ENCODE measurements around the gene PCYT1A. TPM values are rescaled to one million over a fixed set of nuclear protein-coding genes. Genes with fewer than 3 reads are reported as not detected.

Gene PCYT1A
- total and polyA plus RNA-seq, 2 of the 13 experiments (the other 11 are each of a cell fraction or from before 2014, with no cell fraction given), result 26.4 to 45.3 TPM

- TF ChIP-seq STAT6 (CRISPR knock-in tag; IDR thresholded peaks at IDR 0.05; ENCODE audit: borderline replicate concordance) (no peak), KLF12 (CRISPR knock-in tag; IDR thresholded peaks at IDR 0.05; ENCODE audit: borderline replicate concordance) (no peak), TFDP1 (CRISPR knock-in tag; IDR thresholded peaks at IDR 0.05; ENCODE audit: borderline replicate concordance) (peak; percentile 92), FOXC1 (CRISPR knock-in tag; IDR thresholded peaks at IDR 0.05; ENCODE audit: borderline replicate concordance) (peak; percentile 20; the same call in 1 of the 2 replicates), PAF1 (CRISPR knock-in tag; IDR thresholded peaks at IDR 0.05) (no peak), HNF4G (IDR thresholded peaks at IDR 0.05; ENCODE audit: borderline replicate concordance, low read depth, low read length) (no peak), HNF4G (CRISPR knock-in tag; IDR thresholded peaks at IDR 0.05; ENCODE audit: borderline replicate concordance, low read depth) (no peak), ZNF230 (CRISPR knock-in tag; IDR thresholded peaks at IDR 0.05) (peak; percentile 84), ZNF280B (CRISPR knock-in tag; IDR thresholded peaks at IDR 0.05; ENCODE audit: borderline replicate concordance) (peak; percentile 32; the same call in 1 of the 2 replicates), FOXA1 (IDR thresholded peaks at IDR 0.05) (no peak), FOXA1 (CRISPR knock-in tag; IDR thresholded peaks at IDR 0.05) (no peak), TIGD3 (CRISPR knock-in tag; IDR thresholded peaks at IDR 0.05; ENCODE audit: borderline replicate concordance) (no peak), ISX (CRISPR knock-in tag; conservative IDR thresholded peaks at IDR 0.05) (no peak), FOXJ3 (CRISPR knock-in tag; IDR thresholded peaks at IDR 0.05; ENCODE audit: borderline replicate concordance) (no peak), HINFP (CRISPR knock-in tag; IDR thresholded peaks at IDR 0.05; ENCODE audit: low read depth) (peak; percentile 64), SNRNP70 (IDR thresholded peaks at IDR 0.05; ENCODE audit: low read depth, low read length) (no peak), ARHGAP35 (CRISPR knock-in tag; IDR thresholded peaks at IDR 0.05; ENCODE audit: borderline replicate concordance) (0 out of 2 replicates have a peak, but pooled peaks have one; percentile 32), ZNF749 (CRISPR knock-in tag; IDR thresholded peaks at IDR 0.05; ENCODE audit: borderline replicate concordance) (no peak), PRPF4 (IDR thresholded peaks at IDR 0.05; ENCODE audit: low read depth, low read length, poor library complexity, severe bottlenecking) (no peak), ZNF292 (CRISPR knock-in tag; IDR thresholded peaks at IDR 0.05; ENCODE audit: borderline replicate concordance, low read depth) (no peak)
Measured at GRCh38 chr3:196317687-196318467, 30.4 kb upstream of the PCYT1A start, which contains the start of gene DYNLT2B (continued).
